ENCODE measurements around the gene TRAF5.

DNA sequence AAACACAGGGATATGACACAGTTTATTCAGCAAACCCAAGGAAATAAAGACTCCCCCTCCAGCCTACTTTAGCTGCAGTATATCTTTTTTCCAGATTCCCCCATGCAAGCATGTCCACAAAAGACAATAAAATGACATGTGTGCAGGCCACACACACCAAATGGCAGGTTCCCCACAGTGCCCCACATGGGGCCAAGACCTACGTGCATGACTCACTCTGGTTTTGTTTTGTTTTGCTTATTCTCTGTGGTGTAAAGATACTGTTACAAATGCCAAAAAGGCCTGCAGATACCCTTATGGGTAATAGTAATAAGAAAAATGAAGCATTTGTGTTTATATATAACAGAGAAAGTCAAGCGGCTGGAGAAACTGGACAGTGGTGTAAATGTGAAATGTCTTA, 93.8 kb downstream of the TRAF5 start:
- TF ChIP-seq POLR2AphosphoS5 (IDR thresholded peaks at IDR 0.05), result no peak
- TF ChIP-seq, protein P1, sequence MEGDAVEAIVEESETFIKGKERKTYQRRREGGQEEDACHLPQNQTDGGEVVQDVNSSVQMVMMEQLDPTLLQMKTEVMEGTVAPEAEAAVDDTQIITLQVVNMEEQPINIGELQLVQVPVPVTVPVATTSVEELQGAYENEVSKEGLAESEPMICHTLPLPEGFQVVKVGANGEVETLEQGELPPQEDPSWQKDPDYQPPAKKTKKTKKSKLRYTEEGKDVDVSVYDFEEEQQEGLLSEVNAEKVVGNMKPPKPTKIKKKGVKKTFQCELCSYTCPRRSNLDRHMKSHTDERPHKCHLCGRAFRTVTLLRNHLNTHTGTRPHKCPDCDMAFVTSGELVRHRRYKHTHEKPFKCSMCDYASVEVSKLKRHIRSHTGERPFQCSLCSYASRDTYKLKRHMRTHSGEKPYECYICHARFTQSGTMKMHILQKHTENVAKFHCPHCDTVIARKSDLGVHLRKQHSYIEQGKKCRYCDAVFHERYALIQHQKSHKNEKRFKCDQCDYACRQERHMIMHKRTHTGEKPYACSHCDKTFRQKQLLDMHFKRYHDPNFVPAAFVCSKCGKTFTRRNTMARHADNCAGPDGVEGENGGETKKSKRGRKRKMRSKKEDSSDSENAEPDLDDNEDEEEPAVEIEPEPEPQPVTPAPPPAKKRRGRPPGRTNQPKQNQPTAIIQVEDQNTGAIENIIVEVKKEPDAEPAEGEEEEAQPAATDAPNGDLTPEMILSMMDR (IDR thresholded peaks at IDR 0.05), result no peak
- no peak for TF ChIP-seq EP300 (IDR thresholded peaks at IDR 0.05)
